HG03139 (cell line): Measurements from ENCODE around the gene DUOX2.

Source experiments
- ATAC-seq: cut with Tn5 transposase; IDR thresholded peaks from one replicate; pipeline ENCODE4 v1.9.1; 2021; ENCODE audit not compliant: unreplicated experiment

DUOX2 gene

DNA sequence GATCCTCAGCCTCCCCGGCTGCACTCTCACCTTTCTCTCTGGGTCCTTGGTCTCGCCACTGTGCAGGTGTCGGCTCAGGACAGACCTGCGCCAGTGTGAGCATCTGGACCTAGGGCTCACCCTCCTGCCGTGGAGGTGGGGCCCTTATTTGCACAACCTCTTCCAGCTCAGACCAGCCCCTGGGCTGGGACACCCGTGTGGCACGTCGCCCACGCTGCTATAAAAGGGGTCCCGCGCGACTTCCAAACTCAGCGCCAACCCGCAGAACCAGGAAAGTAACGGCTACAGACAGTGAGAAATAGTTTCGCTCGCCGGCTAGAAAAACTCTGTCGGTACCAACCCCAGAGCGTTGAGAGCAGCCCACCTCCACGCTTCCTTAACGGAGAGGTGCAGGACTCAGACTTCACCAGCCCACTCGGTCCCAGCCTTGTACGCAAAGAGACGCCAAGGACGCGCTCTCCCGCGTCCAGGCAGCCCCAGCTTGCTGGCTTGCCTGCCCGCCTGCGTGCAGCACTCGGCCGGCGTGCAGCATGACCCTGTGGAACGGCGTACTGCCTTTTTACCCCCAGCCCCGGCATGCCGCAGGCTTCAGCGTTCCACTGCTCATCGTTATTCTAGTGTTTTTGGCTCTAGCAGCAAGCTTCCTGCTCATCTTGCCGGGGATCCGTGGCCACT is at the start of gene DUOX2, which contains the start of gene DUOXA2:
DUOX2 (minus strand) TSS at position 97 of the 675 bp plus-strand sequence. CDS start 761 bp downstream, outside the sequence.
DUOXA2 (plus strand) TSS at position 251 of the 675 bp plus-strand sequence; CDS start at position 531, 280 bp downstream.
- ATAC-seq, result no peak

DNA sequence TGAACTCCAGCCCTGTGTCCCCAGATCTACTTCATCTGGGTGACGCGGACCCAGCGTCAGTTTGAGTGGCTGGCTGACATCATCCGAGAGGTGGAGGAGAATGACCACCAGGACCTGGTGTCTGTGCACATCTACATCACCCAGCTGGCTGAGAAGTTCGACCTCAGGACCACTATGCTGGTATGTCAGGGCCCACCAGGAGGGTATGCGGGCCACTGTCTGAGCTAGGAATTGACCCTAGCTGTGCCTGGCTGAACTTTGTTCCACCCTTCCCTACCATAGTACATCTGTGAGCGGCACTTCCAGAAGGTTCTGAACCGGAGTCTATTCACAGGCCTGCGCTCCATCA is 49.5 kb upstream of the DUOX2 start:
- ATAC-seq, result no peak

DNA sequence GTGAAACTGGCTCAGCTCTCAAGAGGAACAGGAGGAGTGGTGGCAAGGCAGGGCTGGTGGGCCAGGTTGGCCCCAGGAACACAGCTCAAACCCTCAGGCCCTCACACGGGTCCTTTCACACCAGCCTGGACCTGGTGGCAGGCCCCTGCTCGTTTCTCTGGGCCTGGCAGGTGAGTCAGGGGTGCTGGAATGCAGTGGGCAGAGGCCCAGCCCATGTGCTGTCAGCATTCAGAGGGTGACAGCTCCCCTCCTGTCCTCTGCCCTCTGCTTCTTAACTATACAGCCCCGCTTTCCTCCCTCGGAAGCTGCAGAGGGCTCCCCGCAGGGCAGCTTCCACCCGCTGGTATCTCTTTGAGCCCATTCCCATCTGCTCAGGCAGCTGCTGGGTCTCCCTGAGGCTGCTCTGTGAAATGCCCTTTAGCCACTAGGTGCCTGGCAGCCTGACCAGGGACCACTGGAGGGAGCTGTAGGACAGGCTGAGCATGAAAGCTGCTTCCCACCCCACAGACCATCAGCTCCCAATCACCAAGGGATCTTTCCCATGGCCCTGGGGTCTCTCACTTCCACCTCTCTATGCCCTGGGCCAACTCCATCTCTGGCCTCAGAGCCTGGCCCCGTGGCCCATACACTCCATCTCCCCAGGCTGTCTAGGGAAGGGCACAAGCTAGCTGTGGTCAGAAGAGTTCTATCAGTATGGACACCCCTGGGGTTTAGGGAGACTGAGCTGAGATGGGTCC is 49.0 kb upstream of the DUOX2 start:
- no peak for ATAC-seq

DNA sequence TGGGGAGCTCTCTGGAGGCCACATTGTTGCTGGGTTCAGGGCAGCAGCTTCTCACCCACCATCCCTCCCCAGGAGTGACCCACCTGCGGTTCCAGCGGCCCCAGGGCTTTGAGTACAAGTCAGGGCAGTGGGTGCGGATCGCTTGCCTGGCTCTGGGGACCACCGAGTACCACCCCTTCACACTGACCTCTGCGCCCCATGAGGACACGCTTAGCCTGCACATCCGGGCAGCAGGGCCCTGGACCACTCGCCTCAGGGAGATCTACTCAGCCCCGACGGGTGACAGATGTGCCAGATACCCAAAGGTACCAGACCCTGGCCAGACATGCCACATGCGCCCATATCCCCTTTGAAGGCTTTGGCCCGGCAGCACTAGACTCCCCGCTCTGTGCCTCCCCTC is 47.7 kb upstream of the DUOX2 start:
- no peak for ATAC-seq

DNA sequence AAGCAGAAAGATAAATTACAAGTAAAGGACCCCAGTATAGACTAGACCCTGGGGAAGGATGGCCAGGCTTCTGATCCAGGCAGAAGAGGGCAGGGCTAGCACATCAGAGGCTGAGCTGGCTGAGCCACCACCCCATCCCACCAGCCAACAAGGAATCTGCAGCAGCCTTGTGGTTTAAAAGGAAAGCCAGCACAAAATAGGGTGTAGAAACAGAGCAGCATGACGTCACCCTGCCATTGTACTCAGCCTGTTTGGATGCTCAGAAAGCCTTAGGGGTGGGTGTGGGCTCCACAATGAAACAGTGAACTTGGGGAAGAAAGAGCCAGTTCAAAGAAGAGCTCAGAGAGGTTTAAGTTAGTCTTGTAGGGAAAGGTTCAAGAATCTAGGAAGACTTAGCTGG is 44.0 kb upstream of the DUOX2 start:
- no peak for ATAC-seq

DNA sequence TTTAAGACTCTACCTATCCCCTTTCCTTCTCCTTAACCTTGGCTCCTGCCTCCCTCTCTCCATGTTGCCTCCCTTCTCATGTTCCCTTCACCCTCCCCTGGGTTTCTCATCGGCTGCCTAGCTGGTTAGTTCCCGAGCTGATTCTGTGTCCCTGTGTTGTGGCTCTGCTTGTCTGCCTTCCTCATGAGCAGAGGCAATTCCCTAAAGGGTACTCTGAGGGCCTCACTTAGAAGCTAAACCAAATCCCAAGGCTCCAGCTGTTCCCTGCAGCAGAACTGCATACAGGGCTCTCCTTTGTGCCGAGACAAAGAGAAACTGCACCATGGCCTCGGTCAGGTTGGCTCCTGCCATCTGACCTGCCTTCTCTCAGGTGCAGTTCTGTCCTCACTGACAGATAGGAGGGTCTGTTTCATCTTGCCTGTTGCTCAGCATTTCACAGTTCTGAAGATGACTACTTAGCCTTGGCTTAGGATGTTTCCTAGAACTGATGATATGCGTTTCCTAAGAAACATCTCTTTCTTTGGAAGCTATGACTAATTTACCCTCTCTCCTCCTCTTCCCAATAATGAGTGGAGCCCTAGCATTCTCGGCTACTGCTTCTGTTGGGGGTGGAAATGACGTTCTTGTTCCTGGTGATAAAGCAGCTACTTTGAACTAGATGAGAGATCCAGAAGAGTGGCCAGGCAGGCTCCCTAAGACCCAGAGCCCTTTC is 42.9 kb upstream of the DUOX2 start:
- ATAC-seq, result no peak

DNA sequence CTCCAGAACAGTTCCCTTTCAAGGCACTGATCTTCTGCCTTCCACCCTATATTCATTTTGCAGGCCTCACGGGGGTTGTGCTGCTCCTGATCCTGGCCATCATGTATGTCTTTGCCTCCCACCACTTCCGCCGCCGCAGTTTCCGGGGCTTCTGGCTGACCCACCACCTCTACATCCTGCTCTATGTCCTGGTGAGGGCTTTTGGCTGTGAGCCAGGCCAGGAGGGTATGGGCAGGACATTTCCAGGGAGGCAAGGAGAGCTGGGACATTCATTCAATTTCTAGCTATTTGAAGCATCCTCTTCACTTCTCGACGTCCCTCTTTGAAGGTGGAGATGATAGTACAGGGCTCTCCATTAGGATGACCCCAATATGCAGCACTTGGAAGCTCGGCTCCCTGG is 41.8 kb upstream of the DUOX2 start:
- no peak for ATAC-seq

DNA sequence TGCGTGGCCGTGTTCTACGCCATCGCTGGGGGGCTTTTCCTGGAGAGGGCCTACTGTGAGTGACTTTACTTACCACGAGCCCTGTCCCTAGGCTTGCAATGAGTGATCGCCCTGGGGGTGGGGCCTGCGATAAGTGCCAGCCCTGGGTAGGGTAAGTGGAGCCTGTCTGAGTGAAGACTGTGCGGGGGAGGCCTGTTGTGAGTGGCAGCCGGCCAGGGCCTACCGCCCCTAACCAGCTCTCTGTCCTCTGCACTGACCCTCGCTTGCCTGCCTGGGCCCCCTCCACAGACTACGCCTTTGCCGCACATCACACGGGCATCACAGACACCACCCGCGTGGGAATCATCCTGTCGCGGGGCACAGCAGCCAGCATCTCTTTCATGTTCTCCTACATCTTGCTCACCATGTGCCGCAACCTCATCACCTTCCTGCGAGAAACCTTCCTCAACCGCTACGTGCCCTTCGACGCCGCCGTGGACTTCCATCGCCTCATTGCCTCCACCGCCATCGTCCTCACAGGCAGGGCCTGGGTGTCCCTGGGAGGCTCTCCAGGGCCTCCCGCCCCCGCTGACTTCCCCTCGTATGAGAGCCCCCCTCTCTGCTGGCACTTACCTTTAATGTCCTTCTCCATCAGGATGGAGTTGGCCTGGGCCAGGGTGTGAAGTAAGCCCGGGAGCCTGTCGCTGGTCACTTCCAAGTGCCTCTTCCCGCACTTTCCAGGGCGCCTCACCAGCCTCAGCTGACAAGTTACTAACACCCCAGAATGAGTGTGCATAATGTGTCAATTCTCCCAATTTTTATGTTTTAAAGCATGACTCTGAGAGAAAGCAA is 38.2 kb upstream of the DUOX2 start:
- ATAC-seq, result no peak

DNA sequence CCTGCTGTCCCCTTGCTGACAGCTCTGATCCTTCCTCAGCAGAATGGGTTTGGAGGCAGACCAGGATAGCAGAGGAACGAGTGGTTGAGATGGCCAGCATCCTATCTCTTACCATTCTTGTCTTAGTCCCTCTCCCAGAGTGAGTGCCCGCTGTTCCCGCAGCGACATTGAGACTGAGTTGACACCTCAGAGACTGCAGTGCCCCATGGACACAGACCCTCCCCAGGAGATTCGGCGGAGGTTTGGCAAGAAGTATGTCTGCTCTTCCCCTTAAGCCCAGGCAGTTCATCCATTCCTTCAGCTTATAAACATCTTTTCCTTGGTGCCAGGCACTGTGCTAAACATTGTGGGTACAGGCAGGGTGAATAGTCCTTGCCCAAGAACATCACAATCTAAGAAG is 37.0 kb upstream of the DUOX2 start:
- ATAC-seq, result no peak

DNA sequence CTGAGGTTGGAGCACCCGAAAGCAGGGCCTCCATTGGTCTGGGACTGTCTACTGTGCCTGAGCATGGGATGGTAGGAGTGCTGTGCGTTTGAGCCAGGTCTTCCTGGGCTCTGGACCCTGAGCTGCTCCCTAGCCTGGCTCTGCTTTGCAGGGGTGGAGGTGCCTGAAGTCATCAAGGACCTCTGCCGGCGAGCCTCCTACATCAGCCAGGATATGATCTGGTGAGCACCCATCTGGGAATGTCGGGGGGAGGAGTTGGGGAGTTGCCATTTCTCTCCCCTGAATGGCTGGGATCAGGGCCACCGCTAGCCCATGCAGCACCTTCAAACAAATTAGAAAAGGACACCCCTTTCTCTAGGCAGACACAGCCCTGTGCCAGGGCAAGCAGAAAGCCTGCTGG is 36.5 kb upstream of the DUOX2 start:
- ATAC-seq, result no peak

DNA sequence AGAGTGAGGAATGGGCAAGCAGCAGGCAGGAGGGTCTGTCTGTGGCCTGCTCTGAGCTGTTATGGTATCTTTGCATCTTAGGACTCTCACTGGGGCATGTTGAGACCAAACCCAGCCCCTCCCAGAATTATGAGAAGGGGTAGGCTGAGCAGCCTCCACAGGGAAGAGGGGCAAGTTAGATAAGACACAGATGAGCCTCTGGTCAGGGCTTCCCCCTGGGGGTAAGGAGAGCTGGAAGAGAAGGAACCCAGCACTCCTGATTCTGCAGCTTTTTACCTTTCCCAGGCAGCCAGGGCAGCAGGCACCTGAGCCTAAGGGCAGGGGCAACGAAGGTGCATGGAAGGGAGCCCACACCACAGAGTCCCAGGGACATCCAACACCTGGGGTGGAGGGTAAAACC is 35.1 kb upstream of the DUOX2 start:
- no peak for ATAC-seq

DNA sequence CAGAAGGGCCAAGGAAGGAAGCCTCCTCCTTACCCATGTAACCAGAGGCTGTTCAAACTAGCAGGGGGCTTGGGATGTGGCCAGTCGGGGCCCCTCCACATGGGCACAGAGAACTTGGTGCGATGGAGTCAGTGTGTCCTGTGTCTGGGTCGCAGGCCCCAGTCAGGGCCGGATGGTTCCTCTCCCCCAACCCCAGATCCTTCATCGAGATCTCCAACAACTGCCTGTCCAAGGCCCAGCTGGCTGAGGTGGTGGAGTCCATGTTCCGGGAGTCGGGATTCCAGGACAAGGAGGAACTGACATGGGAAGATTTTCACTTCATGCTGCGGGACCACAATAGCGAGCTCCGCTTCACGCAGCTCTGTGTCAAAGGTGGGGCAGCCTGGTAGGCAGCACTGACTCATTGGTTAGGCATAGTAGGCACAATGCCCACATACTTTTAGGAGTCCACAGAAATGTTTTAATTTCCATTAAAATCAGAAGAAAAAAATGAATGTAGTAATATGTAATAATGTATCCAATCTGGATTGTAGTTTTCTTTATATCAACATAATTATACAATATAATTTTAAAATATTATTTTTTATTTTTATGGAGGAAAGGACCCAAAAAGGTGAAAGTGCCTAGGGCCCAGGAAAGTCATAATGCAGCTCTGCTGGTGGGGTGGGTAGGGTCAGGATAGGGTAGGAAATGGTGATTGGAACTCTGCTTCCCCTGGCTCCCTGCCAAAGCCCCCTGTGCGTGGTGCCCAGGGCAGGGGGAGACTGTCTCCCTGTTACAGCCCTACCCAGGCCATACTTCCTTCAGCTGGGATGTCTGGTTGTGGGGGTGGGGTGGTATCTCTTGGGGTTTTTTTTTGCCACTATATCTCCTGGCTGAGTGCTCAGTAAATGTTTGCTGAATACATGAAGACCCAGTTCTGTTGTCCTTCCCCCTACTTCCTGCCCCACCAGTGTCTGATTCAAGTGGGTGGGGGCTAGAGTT is 34.4 kb upstream of the DUOX2 start:
- no peak for ATAC-seq

DNA sequence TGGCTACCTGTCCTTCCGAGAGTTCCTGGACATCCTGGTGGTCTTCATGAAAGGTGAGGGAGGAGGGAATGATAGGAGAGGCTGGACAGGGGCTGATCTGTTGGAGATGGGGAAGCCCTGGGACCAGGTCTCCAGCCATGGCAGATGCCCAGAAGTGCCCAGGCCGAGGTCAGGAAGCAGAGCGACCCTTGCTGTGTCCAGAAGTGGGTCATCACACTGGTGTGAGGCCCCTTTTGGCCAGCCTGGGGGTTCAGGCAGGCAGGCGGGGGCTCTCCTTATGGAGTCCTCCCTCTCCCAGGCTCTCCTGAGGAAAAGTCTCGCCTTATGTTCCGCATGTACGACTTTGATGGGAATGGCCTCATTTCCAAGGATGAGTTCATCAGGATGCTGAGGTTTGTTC is 33.6 kb upstream of the DUOX2 start:
- ATAC-seq, result no peak

DNA sequence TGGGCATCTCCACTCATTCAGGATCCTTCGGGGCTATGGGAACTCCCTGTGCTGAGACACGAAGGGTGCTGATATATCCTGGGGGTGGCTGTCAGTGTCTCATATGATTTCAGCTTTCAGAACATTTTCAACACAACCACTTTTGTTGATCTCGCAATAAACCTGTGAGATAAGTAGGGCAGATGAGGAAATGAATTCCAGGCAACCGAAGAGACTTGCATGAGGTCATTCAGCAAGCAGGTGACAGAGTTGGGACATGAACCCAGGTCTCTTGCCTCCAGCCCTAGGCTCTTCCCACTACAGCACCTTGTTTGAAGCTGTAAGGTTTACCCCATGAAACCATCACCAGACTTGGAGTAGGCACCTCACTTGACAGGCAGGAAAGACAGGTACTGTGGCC is 32.4 kb upstream of the DUOX2 start:
- ATAC-seq, result no peak

DNA sequence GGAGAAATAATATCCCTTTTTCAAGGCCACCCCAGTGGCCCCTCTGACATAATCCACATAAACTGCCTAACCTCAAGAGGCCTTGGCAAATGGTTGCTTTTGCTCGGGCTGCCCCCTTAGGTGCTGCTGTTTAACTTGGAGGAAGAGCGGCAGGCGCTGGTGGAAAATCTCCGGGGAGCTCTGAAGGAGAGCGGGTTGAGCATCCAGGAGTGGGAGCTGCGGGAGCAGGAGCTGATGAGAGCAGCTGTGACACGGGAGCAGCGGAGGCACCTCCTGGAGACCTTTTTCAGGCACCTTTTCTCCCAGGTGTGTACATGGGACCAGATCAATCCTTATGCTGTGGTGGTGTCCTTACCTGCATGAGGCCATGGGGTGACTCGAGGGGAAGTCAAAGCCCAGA is 30.8 kb upstream of the DUOX2 start:
- ATAC-seq, result no peak

DNA sequence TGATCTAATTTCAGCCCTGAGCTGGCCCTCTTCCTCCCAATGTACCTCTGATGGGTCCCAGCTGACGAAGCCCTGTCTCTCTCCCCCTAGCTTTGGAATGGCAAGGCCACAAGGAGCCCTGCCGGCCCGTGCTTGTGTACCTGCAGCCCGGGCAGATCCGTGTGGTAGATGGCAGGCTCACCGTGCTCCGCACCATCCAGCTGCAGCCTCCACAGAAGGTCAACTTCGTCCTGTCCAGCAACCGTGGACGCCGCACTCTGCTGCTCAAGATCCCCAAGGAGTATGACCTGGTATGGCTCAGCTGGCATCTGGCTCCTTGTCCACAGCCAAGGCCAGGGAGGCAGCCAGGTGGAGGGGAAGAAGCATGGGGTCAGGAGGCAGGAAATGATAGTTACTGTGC is 30.0 kb upstream of the DUOX2 start:
- ATAC-seq, result no peak

DNA sequence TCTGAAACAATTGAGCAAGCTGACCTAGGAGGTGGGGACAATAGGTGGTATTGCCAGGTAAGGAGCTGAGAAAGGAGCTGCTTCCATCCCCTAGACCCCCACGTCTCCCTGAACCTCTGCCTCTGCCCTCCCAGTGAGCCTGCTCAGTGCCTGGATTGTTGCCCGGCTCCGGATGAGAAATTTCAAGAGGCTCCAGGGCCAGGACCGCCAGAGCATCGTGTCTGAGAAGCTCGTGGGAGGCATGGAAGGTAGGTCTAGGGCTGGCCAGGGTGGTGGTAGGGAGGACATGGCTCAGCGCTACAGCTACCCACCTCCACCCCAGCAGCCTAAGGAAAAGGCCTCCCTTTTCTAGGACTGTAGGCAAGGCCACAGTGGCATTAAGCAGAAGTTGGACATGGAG is 29.1 kb upstream of the DUOX2 start:
- no peak for ATAC-seq

DNA sequence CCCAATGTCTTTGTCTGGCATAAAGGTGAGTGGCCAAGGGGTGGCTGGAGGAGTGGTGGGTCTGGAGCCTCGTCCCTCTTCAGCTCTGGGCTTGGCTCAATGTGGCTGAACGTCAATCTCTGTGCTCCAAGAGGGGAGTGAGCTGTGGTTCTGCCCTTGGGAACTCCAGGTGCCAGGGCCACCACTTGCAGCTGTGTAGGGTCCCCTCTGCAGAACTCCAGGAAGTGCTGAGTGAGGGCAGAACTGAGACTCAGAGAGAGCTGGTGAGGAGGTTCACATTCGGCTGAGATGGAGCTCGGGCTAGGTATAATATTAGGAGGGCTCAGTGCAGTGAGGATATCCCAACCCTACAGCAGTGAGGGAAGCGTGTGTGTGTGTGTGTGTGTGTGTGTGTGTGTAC is 27.4 kb upstream of the DUOX2 start:
- no peak for ATAC-seq

DNA sequence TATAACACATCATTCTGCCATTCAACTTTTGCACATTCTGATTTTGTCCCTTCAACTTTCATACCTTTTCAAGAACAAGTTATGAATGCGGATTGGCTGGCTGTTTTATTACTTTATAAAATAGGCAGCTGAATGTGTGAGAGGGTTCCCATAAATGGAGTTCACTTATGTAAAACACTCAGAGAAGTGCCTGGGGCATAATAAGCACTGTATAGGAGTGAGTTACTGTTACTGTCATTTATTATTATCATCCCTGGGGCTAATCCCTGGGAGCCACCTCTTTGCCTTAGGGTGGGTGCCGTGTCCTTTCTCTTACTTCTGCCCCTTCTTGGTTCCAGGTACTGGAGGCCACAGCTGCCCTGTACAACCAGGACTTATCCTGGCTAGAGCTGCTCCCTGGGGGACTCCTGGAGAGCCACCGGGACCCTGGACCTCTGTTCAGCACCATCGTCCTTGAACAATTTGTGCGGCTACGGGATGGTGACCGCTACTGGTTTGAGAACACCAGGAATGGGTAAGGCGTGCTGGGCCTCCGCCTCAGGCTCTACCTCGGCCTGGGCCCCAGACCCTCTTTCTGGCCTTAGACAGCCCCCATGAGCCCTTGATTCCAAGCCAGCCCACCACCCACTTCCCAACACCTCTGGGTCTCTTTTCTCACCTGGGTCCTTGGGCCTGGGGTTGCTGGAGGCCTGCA is 26.7 kb upstream of the DUOX2 start:
- no peak for ATAC-seq
